NCI-H128 (cell line): Measurements from ENCODE around the gene ZMIZ1.

Source experiments
- DNase-seq: peaks from one replicate; lab custom pipeline; 2025; ENCODE audit not compliant: unreplicated experiment; lab: John Stamatoyannopoulos, UW

Gene ZMIZ1

GRCh38 chr10:79051766-79052165, 17.0 kb upstream of the ZMIZ1 start:
- no peak for DNase-seq

GRCh38 chr10:79052291-79053080, 16.3 kb upstream of the ZMIZ1 start:
- DNase-seq, result no peak

GRCh38 chr10:79053081-79053434, 15.7 kb upstream of the ZMIZ1 start:
- no peak for DNase-seq

- DNase-seq, result no peak
Observed at GRCh38 chr10:79053481-79054202, 15.1 kb upstream of the ZMIZ1 start.

GRCh38 chr10:79054203-79055099, 14.3 kb upstream of the ZMIZ1 start:
- no peak for DNase-seq

- DNase-seq, result no peak
Observed at GRCh38 chr10:79055100-79055782, 13.5 kb upstream of the ZMIZ1 start.

GRCh38 chr10:79055892-79056291, 12.9 kb upstream of the ZMIZ1 start:
- DNase-seq, result no peak

GRCh38 chr10:79056361-79056735, 12.4 kb upstream of the ZMIZ1 start:
- DNase-seq, result no peak

GRCh38 chr10:79056736-79057391, 11.9 kb upstream of the ZMIZ1 start:
- no peak for DNase-seq

GRCh38 chr10:79057481-79058275, 11.1 kb upstream of the ZMIZ1 start:
- DNase-seq, result no peak

- no peak for DNase-seq
Observed at GRCh38 chr10:79058899-79059841, 9.6 kb upstream of the ZMIZ1 start.

GRCh38 chr10:79059859-79060379, 8.8 kb upstream of the ZMIZ1 start:
- DNase-seq, result no peak

- no peak for DNase-seq
Observed at GRCh38 chr10:79060641-79061255, 8.0 kb upstream of the ZMIZ1 start.

- DNase-seq, result no peak
Observed at GRCh38 chr10:79061441-79062315, 7.1 kb upstream of the ZMIZ1 start.

GRCh38 chr10:79063071-79063491, 5.7 kb upstream of the ZMIZ1 start:
- no peak for DNase-seq

GRCh38 chr10:79063661-79064492, 4.9 kb upstream of the ZMIZ1 start:
- DNase-seq, result no peak
